ENCODE results near the gene OR6C74. TPM values are rescaled to one million over a fixed set of nuclear protein-coding genes. Genes with fewer than 3 reads are reported as not detected.

Gene OR6C74
- total RNA-seq: not detected

- POLR2A ChIA-PET: no interaction called here
- H3K27ac Mint-ChIP-seq: no peak within 1 kb of the TSS
- H3K27me3 Mint-ChIP-seq: peaks cover 20% of the 10 kb centered on the region
- H3K9me3 Mint-ChIP-seq: no peaks in the 10 kb centered on the region
- no peak within 1 kb of the TSS for H3K4me3 Mint-ChIP-seq
- DNase-seq: no peak
- intact Hi-C loops (cut with micrococcal nuclease): no loop called here
- no peaks in the 10 kb centered on the region for H3K36me3 Mint-ChIP-seq
- CTCF ChIA-PET: no interaction called here
- H3K4me1 Mint-ChIP-seq (ENCODE audit: low read depth): no peaks in the 10 kb centered on the region
Measured at GRCh38 chr12:55244309-55244708, at the start of gene OR6C74. OR6C74 (plus strand) TSS chr12:55244609; CDS start chr12:55247288, 2,679 bp downstream.

GRCh38 chr12:55220725-55221124, 23.7 kb upstream of the OR6C74 start, which contains the start of gene OR10A7:
OR10A7 (plus strand) TSS chr12:55221025; CDS start chr12:55221025, 0 bp downstream.
- POLR2A ChIA-PET: no interaction called here
- Mint-ChIP-seq H3K27me3 (peaks cover 15% of the 10 kb centered on the region), H3K27ac (no peak within 1 kb of the TSS), H3K36me3 (no peaks in the 10 kb centered on the region), H3K4me3 (no peak within 1 kb of the TSS), H3K9me3 (no peaks in the 10 kb centered on the region), H3K4me1 (ENCODE audit: low read depth) (no peaks in the 10 kb centered on the region)
- CTCF ChIA-PET: no interaction called here
- DNase-seq: no peak
- intact Hi-C loops (cut with micrococcal nuclease): no loop called here

GRCh38 chr12:55226523-55226922, 17.9 kb upstream of the OR6C74 start:
- ChIA-PET CTCF (no interaction called here), POLR2A (no interaction called here)
- intact Hi-C loops (cut with micrococcal nuclease): no loop called here
- Mint-ChIP-seq H3K27ac (no peak overlapping the region), H3K9me3 (no peaks in the 10 kb centered on the region), H3K27me3 (peaks cover 25% of the 10 kb centered on the region), H3K4me3 (no peak overlapping the region), H3K36me3 (no peaks in the 10 kb centered on the region), H3K4me1 (ENCODE audit: low read depth) (no peaks in the 10 kb centered on the region)
- DNase-seq: no peak

- no peaks in the 10 kb centered on the region for H3K9me3 Mint-ChIP-seq
- no peak overlapping the region for H3K27ac Mint-ChIP-seq
- no peak for DNase-seq
- ChIA-PET POLR2A (no interaction called here), CTCF (no interaction called here)
- no peaks in the 10 kb centered on the region for H3K4me1 Mint-ChIP-seq (ENCODE audit: low read depth)
- H3K36me3 Mint-ChIP-seq: no peaks in the 10 kb centered on the region
- intact Hi-C loops (cut with micrococcal nuclease): no loop called here
- H3K4me3 Mint-ChIP-seq: no peak overlapping the region
- H3K27me3 Mint-ChIP-seq: peaks cover 21% of the 10 kb centered on the region
Measured at GRCh38 chr12:55227643-55228042, 16.8 kb upstream of the OR6C74 start.

GRCh38 chr12:55246159-55246558, 1.8 kb downstream of the OR6C74 start:
- POLR2A ChIA-PET: no interaction called here

GRCh38 chr12:55250944-55251343, 6.5 kb downstream of the OR6C74 start:
- no peak overlapping the region for H3K4me3 Mint-ChIP-seq
- peaks cover 15% of the 10 kb centered on the region for H3K27me3 Mint-ChIP-seq
- H3K36me3 Mint-ChIP-seq: no peaks in the 10 kb centered on the region
- POLR2A ChIA-PET: no interaction called here
- CTCF ChIA-PET: no interaction called here
- DNase-seq: no peak
- no peak overlapping the region for H3K27ac Mint-ChIP-seq
- no peaks in the 10 kb centered on the region for H3K9me3 Mint-ChIP-seq
- intact Hi-C loops (cut with micrococcal nuclease): no loop called here
- H3K4me1 Mint-ChIP-seq (ENCODE audit: low read depth): no peaks in the 10 kb centered on the region

More at GRCh38 chr12:55246159-55246558, 1.8 kb downstream of the OR6C74 start:
- Mint-ChIP-seq H3K4me3 (no peak overlapping the region), H3K27ac (no peak overlapping the region), H3K9me3 (no peaks in the 10 kb centered on the region), H3K36me3 (no peaks in the 10 kb centered on the region), H3K4me1 (ENCODE audit: low read depth) (no peaks in the 10 kb centered on the region), H3K27me3 (peaks cover 24% of the 10 kb centered on the region)
- CTCF ChIA-PET: no interaction called here
- intact Hi-C loops (cut with micrococcal nuclease): no loop called here
- no peak for DNase-seq

GRCh38 chr12:55253281-55253680, 8.9 kb downstream of the OR6C74 start:
- no peak for DNase-seq
- peaks cover 12% of the 10 kb centered on the region for H3K27me3 Mint-ChIP-seq
- ChIA-PET CTCF (no interaction called here), POLR2A (interaction anchor here (0.6 kb wide), 1 partner anchor 13 kb away, joined by 3 read pairs; no protein-coding TSS in a partner anchor)
- H3K4me3 Mint-ChIP-seq: no peak overlapping the region
- no peaks in the 10 kb centered on the region for H3K4me1 Mint-ChIP-seq (ENCODE audit: low read depth)
- no peaks in the 10 kb centered on the region for H3K36me3 Mint-ChIP-seq
- no peak overlapping the region for H3K27ac Mint-ChIP-seq
- intact Hi-C loops (cut with micrococcal nuclease): no loop called here
- H3K9me3 Mint-ChIP-seq: no peaks in the 10 kb centered on the region

- Mint-ChIP-seq H3K4me3 (no peak overlapping the region), H3K4me1 (ENCODE audit: low read depth) (no peaks in the 10 kb centered on the region), H3K36me3 (no peaks in the 10 kb centered on the region), H3K27ac (no peak overlapping the region), H3K9me3 (no peaks in the 10 kb centered on the region), H3K27me3 (peaks cover 5% of the 10 kb centered on the region)
- ChIA-PET POLR2A (no interaction called here), CTCF (interaction anchor here (1.0 kb wide), 1 partner anchor 224 kb away, joined by 3 read pairs; no protein-coding TSS in a partner anchor)
- intact Hi-C loops (cut with micrococcal nuclease): no loop called here
- DNase-seq: no peak
Measured at GRCh38 chr12:55256831-55257230, 12.4 kb downstream of the OR6C74 start.

- Mint-ChIP-seq H3K36me3 (no peaks in the 10 kb centered on the region), H3K4me1 (ENCODE audit: low read depth) (no peaks in the 10 kb centered on the region), H3K27me3 (peaks cover 5% of the 10 kb centered on the region), H3K4me3 (no peak overlapping the region), H3K27ac (no peak overlapping the region), H3K9me3 (no peaks in the 10 kb centered on the region)
- CTCF ChIA-PET: no interaction called here
- intact Hi-C loops (cut with micrococcal nuclease): no loop called here
- no peak for DNase-seq
- POLR2A ChIA-PET: no interaction called here
Measured at GRCh38 chr12:55258303-55258702, 13.9 kb downstream of the OR6C74 start.

GRCh38 chr12:55280991-55281390, 36.6 kb downstream of the OR6C74 start:
- ChIA-PET CTCF (no interaction called here), POLR2A (no interaction called here)
- H3K36me3 Mint-ChIP-seq: no peaks in the 10 kb centered on the region
- intact Hi-C loops (cut with micrococcal nuclease): no loop called here
- H3K9me3 Mint-ChIP-seq: peaks cover 4% of the 10 kb centered on the region
- H3K27ac Mint-ChIP-seq: no peak overlapping the region
- no peak for DNase-seq
- no peaks in the 10 kb centered on the region for H3K4me1 Mint-ChIP-seq (ENCODE audit: low read depth)
- H3K4me3 Mint-ChIP-seq: no peak overlapping the region
- peaks cover 18% of the 10 kb centered on the region for H3K27me3 Mint-ChIP-seq

- CTCF ChIA-PET: no interaction called here
- H3K4me1 Mint-ChIP-seq (ENCODE audit: low read depth): no peaks in the 10 kb centered on the region
- intact Hi-C loops (cut with micrococcal nuclease): no loop called here
- no peak overlapping the region for H3K4me3 Mint-ChIP-seq
- POLR2A ChIA-PET: no interaction called here
- no peaks in the 10 kb centered on the region for H3K36me3 Mint-ChIP-seq
- H3K9me3 Mint-ChIP-seq: no peaks in the 10 kb centered on the region
- H3K27me3 Mint-ChIP-seq: peaks cover 5% of the 10 kb centered on the region
- H3K27ac Mint-ChIP-seq: no peak overlapping the region
- no peak for DNase-seq
Measured at GRCh38 chr12:55289999-55290398, 45.6 kb downstream of the OR6C74 start.

Measured in activated CD4-positive, alpha-beta memory T cell treated with anti-CD3 and anti-CD28 coated beads for 36 hours (primary cell).